Measurements from ENCODE around the gene CKLF.
A peak's percentile ranks its signal among the peaks of the same experiment; 100 is the strongest.

GRCh38 chr16:66588981-66589713 lies 36.8 kb downstream of the CKLF start:
- peak; percentile 56 for TF ChIP-seq CTCF (conservative IDR thresholded peaks at IDR 0.05; ENCODE audit: low read depth, low read length)
- TF ChIP-seq EZH2 (IDR thresholded peaks at IDR 0.05; ENCODE audit: borderline replicate concordance, low read depth, low read length, poor library complexity, severe bottlenecking), result no peak

Data from A673 (cell line).